Right lobe of liver (tissue), 6 donors: ENCODE data around the gene PIGT. TPM values are rescaled to one million over a fixed set of nuclear protein-coding genes. Genes with fewer than 3 reads are reported as not detected.

Experiments
- ATAC-seq, 4 donors: fragments of 200-7000 bp; cut with Tn5 transposase; one replicate each; pipeline ENCODE4 v1.9.1; 2020; ENCODE audit warnings: mild to moderate bottlenecking in 4 of 4, moderate library complexity in 4 of 4
- DNase-seq, 3 donors: peaks; one replicate each; pipeline ENCODE4 v3.0.0-alpha.2; 2020
- H3K27ac ChIP-seq, 3 donors: fragments of 200-600 bp; one replicate each; pipeline ENCODE4 v1.8.0; 2022
- H3K27me3 ChIP-seq, 2 donors: fragments of 200-600 bp; one replicate each; pipeline ENCODE4 v1.8.0; 2022
- H3K36me3 ChIP-seq, 4 donors: fragments of 200-600 bp; sonication (generic) in 1 of 4; one replicate each; pipeline versions ENCODE4 v1.5.1 to v1.8.0; 2017 to 2022; ENCODE audit warnings: control low read depth in 1 of 4
- H3K4me1 ChIP-seq, 4 donors: fragments of 200-600 bp; sonication (generic) in 1 of 4; one replicate each; pipeline versions ENCODE4 v1.5.1 to v1.8.0; 2017 to 2022; ENCODE audit warnings: control low read depth in 1 of 4
- H3K4me3 ChIP-seq, 3 donors: fragments of 200-600 bp; one replicate each; pipeline ENCODE4 v1.8.0; 2022
- H3K9me3 ChIP-seq, 4 donors: fragments of 200-600 bp; sonication (generic) in 1 of 4; one replicate each; pipeline versions ENCODE4 v1.5.1 to v1.8.0; 2017 to 2022; ENCODE audit warnings: control low read depth in 1 of 4
- POLR2A ChIP-seq: fragments of 450-650 bp; IDR thresholded peaks from one replicate; pipeline ENCODE4 v1.6.1; 2017; ENCODE audit warnings: antibody characterized with exemption, mild to moderate bottlenecking
- WGBS: methylation state at CpG from one replicate; pipeline ENCODE4 v1.1.6; 2018; ENCODE audit warnings: low coverage, low lambda C conversion rate; ENCODE audit not compliant: insufficient coverage; ENCODE audit errors: missing lambda C conversion rate; 5-methylcytosine and 5-hydroxymethylcytosine counted together
- intact Hi-C, 2 donors: fragments of 100-400 bp; cut with DNase I; formaldehyde crosslinking; loops; one replicate each; pipeline versions ENCODE4 v1.11.2 to v1.14.1; 2022
- total RNA-seq, 6 experiments: library from RNA; depleted of rRNA in 2 of 6; stranded (reverse); fragments of >200 nt in 2 of 6; fragmentation: NEBNext Ultra II Directional in 3 of 6; extraction: Animal tissue kit (Norgen Biotek cat#: 25700) in 3 of 6; gene quantifications; one replicate each; pipeline versions ENCODE4 v1.1.0 to v1.2.4, GENCODE V29; 2016 to 2023
- TF ChIP-seq, protein P1 (sequence below), 4 donors: fragments of 200-600 bp in 3 of 4; fragments of 450-650 bp in 1 of 4; IDR thresholded peaks; one replicate each; pipeline versions ENCODE4 v1.5.1 to v1.8.0; 2016 to 2022; ENCODE audit warnings: antibody characterized with exemption in 4 of 4, mild to moderate bottlenecking in 2 of 4
- donor health status: DM: no; HTN: yes; CAD: no.
- donor health status: DM: no; HTN: no; CAD: no.
- donor health status: DM: no; HTN: no; CAD: no.
- donor health status: DM: no; HTN: yes; CAD: no.
- donor health status: DM: no; HTN: yes; CAD: no.

Gene PIGT
- total RNA-seq, 6 experiments from 2014 or later, result 35.7 to 58.4 (median 40.5) TPM

- intact Hi-C loops, result loop anchor here in 1 of 2 donors (5.0 to 10.0 kb wide), 2 partner anchors 66 to 124 kb away; partner anchors contain the start of gene TP53TG5
- TF ChIP-seq, protein P1, sequence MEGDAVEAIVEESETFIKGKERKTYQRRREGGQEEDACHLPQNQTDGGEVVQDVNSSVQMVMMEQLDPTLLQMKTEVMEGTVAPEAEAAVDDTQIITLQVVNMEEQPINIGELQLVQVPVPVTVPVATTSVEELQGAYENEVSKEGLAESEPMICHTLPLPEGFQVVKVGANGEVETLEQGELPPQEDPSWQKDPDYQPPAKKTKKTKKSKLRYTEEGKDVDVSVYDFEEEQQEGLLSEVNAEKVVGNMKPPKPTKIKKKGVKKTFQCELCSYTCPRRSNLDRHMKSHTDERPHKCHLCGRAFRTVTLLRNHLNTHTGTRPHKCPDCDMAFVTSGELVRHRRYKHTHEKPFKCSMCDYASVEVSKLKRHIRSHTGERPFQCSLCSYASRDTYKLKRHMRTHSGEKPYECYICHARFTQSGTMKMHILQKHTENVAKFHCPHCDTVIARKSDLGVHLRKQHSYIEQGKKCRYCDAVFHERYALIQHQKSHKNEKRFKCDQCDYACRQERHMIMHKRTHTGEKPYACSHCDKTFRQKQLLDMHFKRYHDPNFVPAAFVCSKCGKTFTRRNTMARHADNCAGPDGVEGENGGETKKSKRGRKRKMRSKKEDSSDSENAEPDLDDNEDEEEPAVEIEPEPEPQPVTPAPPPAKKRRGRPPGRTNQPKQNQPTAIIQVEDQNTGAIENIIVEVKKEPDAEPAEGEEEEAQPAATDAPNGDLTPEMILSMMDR (IDR thresholded peaks at IDR 0.05), result no peak
- TF ChIP-seq POLR2A, result no peak
Observed at GRCh38 chr20:45440891-45441685, 25.1 kb downstream of the PIGT start.

DNA sequence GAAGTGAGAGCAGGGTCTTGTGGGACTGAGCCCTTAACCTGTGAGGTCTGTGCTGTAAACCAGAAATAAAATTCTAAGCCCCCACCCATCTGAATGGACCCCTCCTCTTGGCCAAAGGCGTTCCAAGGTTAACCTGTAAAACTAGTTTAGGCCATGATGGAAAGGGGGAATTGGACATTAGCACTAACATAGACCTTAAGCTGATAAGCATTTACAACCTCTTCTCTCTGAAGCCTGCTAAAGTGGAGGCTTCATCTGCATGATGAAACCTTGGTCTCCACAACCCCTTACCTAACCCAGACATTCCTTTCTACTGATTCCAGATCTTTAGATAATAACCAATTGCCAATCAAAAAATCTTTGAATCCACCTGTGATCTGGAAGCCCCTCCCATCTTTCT, 25.8 kb downstream of the PIGT start:
- H3K9me3 ChIP-seq, result no peaks in the 10 kb centered on the region
- intact Hi-C loops, result loop anchor here in 1 of 2 donors (5.0 to 10.0 kb wide), 2 partner anchors 67 to 124 kb away; partner anchors contain the start of gene TP53TG5

More at GRCh38 chr20:45440891-45441685, 25.1 kb downstream of the PIGT start:
- ATAC-seq, result no peak
- Histone ChIP-seq H3K4me1 (no peaks in the 10 kb centered on the region), H3K27me3 (no peaks in the 10 kb centered on the region), H3K9me3 (no peaks in the 10 kb centered on the region), H3K36me3 (no peaks in the 10 kb centered on the region), H3K27ac (no peak overlapping the region), H3K4me3 (no peak overlapping the region)
- no peak for DNase-seq
- 75% methylated on average over 5 of the region's 5 CpGs for WGBS

DNA sequence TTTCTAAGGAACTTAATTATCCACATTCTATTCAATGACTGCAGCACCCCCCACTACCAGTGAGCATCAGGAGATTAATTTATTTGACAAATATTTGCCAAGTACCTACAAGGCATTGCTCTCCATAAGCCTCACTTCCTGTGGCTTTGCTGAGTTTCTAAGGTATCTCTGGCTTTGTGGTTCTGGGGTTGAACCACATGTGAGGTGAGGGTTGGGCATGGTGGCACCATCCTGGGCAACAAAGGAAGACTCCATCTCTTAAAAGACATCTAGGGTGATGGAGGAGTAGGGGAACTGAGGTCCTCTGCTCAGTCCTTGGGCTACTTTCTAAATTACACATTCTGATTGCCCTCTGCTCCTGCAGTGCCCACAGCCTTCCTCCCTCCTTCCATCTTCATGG, 28.1 kb downstream of the PIGT start:
- Histone ChIP-seq H3K4me3 (no peak overlapping the region), H3K27me3 (no peaks in the 10 kb centered on the region), H3K36me3 (no peaks in the 10 kb centered on the region), H3K9me3 (no peaks in the 10 kb centered on the region), H3K27ac (no peak overlapping the region), H3K4me1 (no peaks in the 10 kb centered on the region)
- TF ChIP-seq POLR2A, result no peak
- intact Hi-C loops, result loop anchor here in 1 of 2 donors (5.0 to 10.0 kb wide), 2 partner anchors 69 to 127 kb away; partner anchors contain the start of gene TP53TG5
- ATAC-seq (no peak), DNase-seq (no peak)

More for the DNA sequence above, 25.8 kb downstream of the PIGT start:
- Histone ChIP-seq H3K4me1 (no peaks in the 10 kb centered on the region), H3K4me3 (no peak overlapping the region), H3K27ac (no peak overlapping the region), H3K36me3 (no peaks in the 10 kb centered on the region), H3K27me3 (no peaks in the 10 kb centered on the region)
- ATAC-seq, result no peak
- TF ChIP-seq POLR2A, result no peak
- TF ChIP-seq, protein P1 (IDR thresholded peaks at IDR 0.05), result no peak
- WGBS, result no CpG with 5 or more reads among the region's 1 CpG
- DNase-seq, result no peak

- Histone ChIP-seq H3K36me3 (no peaks in the 10 kb centered on the region), H3K4me1 (no peaks in the 10 kb centered on the region), H3K27ac (no peak overlapping the region), H3K27me3 (no peaks in the 10 kb centered on the region), H3K4me3 (no peak overlapping the region), H3K9me3 (no peaks in the 10 kb centered on the region)
- ATAC-seq (peak; percentile 58 to 79 (median 78)), DNase-seq (no peak)
- 55% methylated on average over 7 of the region's 7 CpGs for WGBS
- intact Hi-C loops, result loop anchor here in 1 of 2 donors (10.0 kb wide), 1 partner anchor 71 kb away; the partner anchor contains the start of gene TP53TG5
- TF ChIP-seq, protein P1 (IDR thresholded peaks at IDR 0.05), result peak; percentile 33 to 49 (median 46)
- no peak for TF ChIP-seq POLR2A
Observed at GRCh38 chr20:45445805-45446562, 30.0 kb downstream of the PIGT start.

DNA sequence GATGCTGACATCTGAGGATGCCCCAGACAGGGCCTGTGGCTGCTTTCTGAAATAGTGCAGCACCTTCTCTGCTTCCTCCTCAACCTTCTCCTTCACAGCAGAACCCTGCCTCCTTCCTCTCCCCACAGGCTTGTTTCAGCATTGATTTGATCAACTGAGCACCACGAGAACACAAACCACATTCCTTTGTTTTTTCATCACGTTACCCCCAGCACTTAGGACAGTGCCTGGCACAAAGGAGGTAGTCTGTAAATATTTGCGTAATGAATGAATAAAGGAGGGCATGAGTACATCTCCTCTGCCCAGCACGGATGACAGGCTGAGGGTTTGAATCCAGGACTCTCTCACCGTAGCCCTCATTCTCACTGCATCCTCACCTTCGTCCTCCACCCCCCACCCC, 32.3 kb downstream of the PIGT start:
- H3K9me3 ChIP-seq, result no peaks in the 10 kb centered on the region
- no peaks in the 10 kb centered on the region for H3K36me3 ChIP-seq
- WGBS, result 57% methylated on average over 6 of the region's 6 CpGs
- H3K27me3 ChIP-seq, result no peaks in the 10 kb centered on the region
- TF ChIP-seq POLR2A, result no peak
- DNase-seq, result no peak
- intact Hi-C loops, result loop anchor here in 1 of 2 donors (10.0 kb wide), 1 partner anchor 73 kb away; the partner anchor contains the start of gene TP53TG5
- no peak for ATAC-seq
- no peak overlapping the region for H3K27ac ChIP-seq
- no peaks in the 10 kb centered on the region for H3K4me1 ChIP-seq
- H3K4me3 ChIP-seq, result no peak overlapping the region
